GF-D8 (cell line): Measurements from ENCODE around the gene SMCO4.
"Not testable (repeated sequence)": the region's sequence is repeated elsewhere in the genome, so short reads cannot be mapped to it uniquely, and the experiment has no call there.

Source experiments
- DNase-seq: peaks from one replicate; lab custom pipeline; 2025; lab: John Stamatoyannopoulos, UW

The SMCO4 gene

GRCh38 chr11:93476796-93477195 lies 66.4 kb downstream of the SMCO4 start:
- DNase-seq = no peak

- no peak for DNase-seq
Observed at GRCh38 chr11:93474123-93474522, 69.1 kb downstream of the SMCO4 start.

GRCh38 chr11:93468290-93468689 lies 74.9 kb downstream of the SMCO4 start:
- no peak for DNase-seq

GRCh38 chr11:93467054-93467453 lies 76.1 kb downstream of the SMCO4 start:
- DNase-seq = no peak

GRCh38 chr11:93464927-93465540 lies 78.2 kb downstream of the SMCO4 start:
- no peak for DNase-seq

- DNase-seq = not testable (repeated sequence)
Observed at GRCh38 chr11:93463666-93464065, 79.5 kb downstream of the SMCO4 start.

- no peak for DNase-seq
Observed at GRCh38 chr11:93458286-93458685, 84.9 kb downstream of the SMCO4 start.

GRCh38 chr11:93444617-93445073 lies 98.5 kb downstream of the SMCO4 start:
- DNase-seq = no peak

GRCh38 chr11:93443232-93443631 lies 100.0 kb downstream of the SMCO4 start:
- not testable (repeated sequence) for DNase-seq

GRCh38 chr11:93432247-93432646 lies 110.9 kb downstream of the SMCO4 start:
- no peak for DNase-seq
